ENCODE results near the gene IFI27L2. TPM values are rescaled to one million over a fixed set of nuclear protein-coding genes. Genes with fewer than 3 reads are reported as not detected.

Gene IFI27L2
- total RNA-seq, 1 experiment from 2014 or later = 4.7 TPM

- no peaks in the 10 kb centered on the region for H3K9me3 ChIP-seq
- CTCF ChIA-PET = interaction anchor here (0.6 kb wide), 1 partner anchor 386 kb away, joined by 6 read pairs; no protein-coding TSS in a partner anchor
- H3K4me3 ChIP-seq (ENCODE audit: low read depth, low read length) = no peak overlapping the region
- Mint-ChIP-seq H3K36me3 (ENCODE audit: insufficient read depth, unreplicated experiment) (no peaks in the 10 kb centered on the region), H3K27ac (ENCODE audit: unreplicated experiment) (no peak overlapping the region), H3K4me3 (ENCODE audit: unreplicated experiment) (no peak overlapping the region), H3K27me3 (ENCODE audit: insufficient read depth, unreplicated experiment) (no peaks in the 10 kb centered on the region), H3K4me1 (ENCODE audit: low read depth, unreplicated experiment) (peaks cover 6% of the 10 kb centered on the region), H3K9me3 (ENCODE audit: unreplicated experiment) (no peaks in the 10 kb centered on the region)
- POLR2A ChIA-PET = no interaction called here
- BruUV-seq (replicated peaks) = no TSS peak
- H3K4me1 ChIP-seq = peaks cover 16% of the 10 kb centered on the region; the same call in 1 of the 2 replicates
- intact Hi-C loops (cut with micrococcal nuclease; ENCODE audit: unreplicated experiment) = no loop called here
- H3K27me3 ChIP-seq (replicated peaks; ENCODE audit: control insufficient read depth, insufficient read depth, low read length) = no peaks in the 10 kb centered on the region
- TF ChIP-seq CTCF (IDR thresholded peaks at IDR 0.05; ENCODE audit: insufficient read depth in 1 of 2, low read depth in 1 of 2, low read length in 1 of 2, severe bottlenecking in 1 of 2, unreplicated experiment in 1 of 2) = no peak
- H3K36me3 ChIP-seq (ENCODE audit: control insufficient read depth, insufficient read depth, low read length) = no peaks in the 10 kb centered on the region; the same call in 1 of the 2 replicates
- DNase-seq = no peak
These were observed 41.5 kb downstream of the IFI27L2 start for GRCh38 chr14:94087891-94088290.

- intact Hi-C loops (cut with micrococcal nuclease; ENCODE audit: unreplicated experiment) = no loop called here
- BruUV-seq (replicated peaks) = TSS peak; percentile 65
- POLR2A ChIA-PET = interaction anchor here (0.6 to 1.0 kb wide), 5 partner anchors 29 to 1362 kb away, joined by 3 to 4 read pairs (median 3); no protein-coding TSS in a partner anchor
These were observed 48.0 kb downstream of the IFI27L2 start for GRCh38 chr14:94081386-94081820.

More at GRCh38 chr14:94081386-94081820, 48.0 kb downstream of the IFI27L2 start:
- no peak for TF ChIP-seq CTCF (IDR thresholded peaks at IDR 0.05; ENCODE audit: insufficient read depth in 1 of 2, low read depth in 1 of 2, low read length in 1 of 2, severe bottlenecking in 1 of 2, unreplicated experiment in 1 of 2)
- Histone ChIP-seq H3K27me3 (replicated peaks; ENCODE audit: control insufficient read depth, insufficient read depth, low read length) (no peaks in the 10 kb centered on the region), H3K4me1 (no peaks in the 10 kb centered on the region), H3K36me3 (ENCODE audit: control insufficient read depth, insufficient read depth, low read length) (peaks cover 6% of the 10 kb centered on the region), H3K9me3 (no peaks in the 10 kb centered on the region), H3K4me3 (ENCODE audit: low read depth, low read length) (peak overlapping the region; percentile 81)
- Mint-ChIP-seq H3K4me3 (ENCODE audit: unreplicated experiment) (peak overlapping the region; percentile 98), H3K27ac (ENCODE audit: unreplicated experiment) (peak overlapping the region; percentile 99), H3K36me3 (ENCODE audit: insufficient read depth, unreplicated experiment) (peaks cover 38% of the 10 kb centered on the region), H3K27me3 (ENCODE audit: insufficient read depth, unreplicated experiment) (no peaks in the 10 kb centered on the region), H3K4me1 (ENCODE audit: low read depth, unreplicated experiment) (peaks cover 18% of the 10 kb centered on the region), H3K9me3 (ENCODE audit: unreplicated experiment) (no peaks in the 10 kb centered on the region)
- no peak for DNase-seq
- CTCF ChIA-PET = interaction anchor here (0.7 to 1.6 kb wide), 4 partner anchors 30 to 51 kb away, joined by 4 to 6 read pairs (median 6); no protein-coding TSS in a partner anchor
